ENCODE results near the gene CELF4. TPM values are rescaled to one million over a fixed set of nuclear protein-coding genes. Genes with fewer than 3 reads are reported as not detected.
"Not testable (repeated sequence)": the region's sequence is repeated elsewhere in the genome, so short reads cannot be mapped to it uniquely, and the experiment has no call there.

Gene CELF4
- total RNA-seq, 2 experiments from 2014 or later: not detected

DNA sequence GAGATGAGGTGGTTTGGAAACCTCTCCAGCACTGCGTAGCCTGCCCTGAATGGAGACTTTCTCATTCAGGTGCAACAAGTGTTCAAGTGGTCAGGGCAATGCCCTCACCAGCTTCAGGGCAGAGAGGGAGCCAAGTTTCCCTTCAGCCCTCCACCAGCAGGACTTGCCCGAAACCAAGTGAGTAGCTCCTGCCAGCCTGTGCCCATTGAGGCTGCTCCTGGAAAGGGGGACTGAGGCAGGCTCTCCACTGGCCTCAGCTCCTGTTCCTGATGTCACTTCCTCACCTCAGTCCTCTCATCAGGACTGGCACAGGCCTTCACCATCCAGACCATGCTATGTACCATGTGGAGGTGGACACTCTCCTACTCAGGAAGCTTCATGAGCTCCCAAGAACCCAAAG lies 94.6 kb downstream of the CELF4 start:
- Mint-ChIP-seq H3K27me3 (no peaks in the 10 kb centered on the region), H3K9me3 (no peaks in the 10 kb centered on the region), H3K36me3 (ENCODE audit: low read depth) (no peaks in the 10 kb centered on the region), H3K4me1 (no peaks in the 10 kb centered on the region), H3K4me3 (no peak overlapping the region), H3K27ac (no peak overlapping the region)
- CTCF ChIA-PET: no interaction called here
- POLR2A ChIA-PET: no interaction called here
- DNase-seq: no peak

DNA sequence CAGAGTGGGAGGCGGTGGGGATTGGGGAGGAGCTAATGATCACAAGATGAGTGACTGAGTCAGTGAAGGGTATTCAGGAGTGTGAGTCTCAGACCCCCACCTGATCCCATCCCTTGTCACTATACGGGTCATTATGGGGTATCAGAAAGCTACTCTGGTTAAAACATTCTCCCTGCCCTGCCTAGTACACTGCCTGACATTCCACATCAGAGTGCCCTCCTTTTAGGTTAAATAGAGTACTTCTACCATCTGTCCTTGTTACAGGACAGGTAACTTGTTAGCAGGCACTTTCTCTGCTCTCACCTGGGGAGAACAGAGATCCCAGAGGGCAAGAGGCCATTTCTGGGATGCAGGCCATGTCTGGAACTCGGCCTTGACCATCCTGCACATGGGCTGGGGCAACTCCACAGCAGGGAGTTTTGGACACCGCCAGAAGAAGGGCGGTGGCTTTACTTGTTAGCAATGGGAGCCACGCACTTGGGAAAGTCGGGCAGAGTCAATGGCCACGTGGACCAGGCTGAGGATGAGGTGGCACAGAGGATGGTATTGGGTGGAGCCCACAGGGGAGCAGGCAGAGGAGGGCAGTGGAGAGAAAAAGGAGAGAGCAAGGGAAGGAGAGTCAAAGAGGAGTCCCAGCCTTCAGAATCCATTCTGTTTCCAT lies 98.5 kb downstream of the CELF4 start:
- CTCF ChIA-PET: no interaction called here
- POLR2A ChIA-PET: no interaction called here
- no peaks in the 10 kb centered on the region for H3K36me3 Mint-ChIP-seq (ENCODE audit: low read depth)

DNA sequence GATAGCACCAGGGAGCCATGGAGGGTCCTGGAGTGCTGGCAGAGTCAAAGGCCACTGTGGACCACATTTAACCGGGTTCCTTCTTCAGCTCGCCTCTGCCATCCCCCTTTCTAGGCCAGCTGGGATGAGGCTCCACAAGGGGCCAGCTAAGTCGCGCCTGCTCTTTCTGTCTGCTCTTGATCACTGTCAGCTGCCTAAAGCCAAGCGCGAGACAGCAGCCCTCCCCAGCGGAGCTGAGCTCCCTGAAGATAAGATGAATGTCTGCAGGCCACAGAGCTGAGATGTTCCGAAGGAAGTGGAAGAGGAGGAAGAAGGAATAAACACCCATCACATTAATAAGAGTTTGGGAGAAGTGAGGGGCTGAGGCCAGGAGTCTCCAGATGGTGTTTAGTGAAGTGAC lies 99.6 kb downstream of the CELF4 start:
- POLR2A ChIA-PET: no interaction called here
- no peak for DNase-seq
- CTCF ChIA-PET: no interaction called here
- no peaks in the 10 kb centered on the region for H3K4me1 Mint-ChIP-seq
- H3K36me3 Mint-ChIP-seq (ENCODE audit: low read depth): no peaks in the 10 kb centered on the region
- H3K27ac Mint-ChIP-seq: no peak overlapping the region
- peaks cover 2% of the 10 kb centered on the region for H3K27me3 Mint-ChIP-seq
- H3K9me3 Mint-ChIP-seq: no peaks in the 10 kb centered on the region
- H3K4me3 Mint-ChIP-seq: no peak overlapping the region

More for the DNA sequence above, 98.5 kb downstream of the CELF4 start:
- H3K27me3 Mint-ChIP-seq: no peaks in the 10 kb centered on the region
- no peak for DNase-seq
- no peak overlapping the region for H3K4me3 Mint-ChIP-seq
- no peaks in the 10 kb centered on the region for H3K4me1 Mint-ChIP-seq
- H3K27ac Mint-ChIP-seq: no peak overlapping the region
- H3K9me3 Mint-ChIP-seq: no peaks in the 10 kb centered on the region

DNA sequence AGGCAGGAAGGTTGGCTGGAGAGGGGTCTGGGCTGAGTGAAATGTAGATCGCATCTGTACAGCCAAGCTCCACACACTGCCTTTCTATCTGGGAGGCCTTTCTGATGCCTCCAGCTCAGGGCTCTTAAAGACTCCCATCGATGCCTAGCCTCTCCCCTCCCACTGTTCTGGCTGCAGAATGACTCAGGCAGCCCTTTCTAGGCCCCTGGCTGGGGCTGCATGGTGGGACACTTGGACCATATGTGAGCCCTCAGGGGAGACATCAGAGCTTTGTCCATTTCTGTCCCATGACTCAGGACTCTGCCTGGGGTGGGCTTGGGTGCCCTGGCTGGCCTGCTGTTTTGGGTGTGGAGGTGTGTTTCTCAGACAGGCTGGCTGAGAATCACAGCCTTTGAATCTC lies 101.3 kb downstream of the CELF4 start:
- DNase-seq: no peak
- H3K4me3 Mint-ChIP-seq: no peak overlapping the region
- H3K9me3 Mint-ChIP-seq: no peaks in the 10 kb centered on the region
- H3K27ac Mint-ChIP-seq: no peak overlapping the region
- ChIA-PET POLR2A (no interaction called here), CTCF (no interaction called here)
- no peaks in the 10 kb centered on the region for H3K36me3 Mint-ChIP-seq (ENCODE audit: low read depth)
- peaks cover 2% of the 10 kb centered on the region for H3K27me3 Mint-ChIP-seq
- H3K4me1 Mint-ChIP-seq: no peaks in the 10 kb centered on the region

DNA sequence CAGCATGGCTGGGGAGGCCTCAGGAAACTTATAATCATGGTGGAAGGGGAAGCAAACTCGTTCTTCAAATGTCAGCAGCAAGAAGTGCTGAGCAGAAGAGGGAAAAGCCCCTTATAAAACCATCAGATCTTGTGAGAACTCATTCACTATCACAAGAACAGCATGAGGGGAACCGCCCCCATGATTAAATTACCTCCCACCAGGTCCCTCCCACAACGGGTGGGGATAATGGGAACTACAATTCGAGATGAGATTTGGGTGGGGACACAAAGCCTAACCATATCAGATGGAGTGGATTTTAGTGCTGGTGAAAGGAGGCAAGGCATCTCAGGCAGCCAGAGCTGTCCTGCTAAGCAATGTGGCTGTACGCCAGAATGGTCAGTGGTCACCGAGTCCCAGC lies 104.3 kb downstream of the CELF4 start:
- H3K36me3 Mint-ChIP-seq (ENCODE audit: low read depth); H3K9me3 Mint-ChIP-seq; CTCF ChIA-PET; H3K27ac Mint-ChIP-seq; DNase-seq; H3K27me3 Mint-ChIP-seq; H3K4me1 Mint-ChIP-seq; POLR2A ChIA-PET; H3K4me3 Mint-ChIP-seq: not testable (repeated sequence)

DNA sequence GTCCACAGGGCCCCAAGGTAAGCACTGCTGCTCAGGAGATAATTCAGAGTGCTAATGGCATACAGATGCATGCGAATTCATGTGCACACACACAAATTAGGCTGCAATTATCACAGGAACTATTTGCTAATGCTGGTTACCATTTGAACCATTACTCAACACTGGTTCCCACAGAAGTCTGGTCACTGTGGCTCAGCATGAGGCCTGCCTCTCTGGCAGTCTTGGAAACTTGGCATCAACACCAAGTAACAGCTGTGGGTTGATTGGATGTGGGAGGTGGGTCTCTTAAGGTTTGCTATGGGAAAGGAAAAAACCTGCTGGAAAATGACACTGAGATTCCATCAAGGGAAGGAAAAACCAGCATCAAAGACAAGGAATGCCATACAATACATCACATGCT lies 105.0 kb downstream of the CELF4 start:
- H3K27me3 Mint-ChIP-seq: peaks cover 2% of the 10 kb centered on the region
- DNase-seq: no peak
- H3K27ac Mint-ChIP-seq: no peak overlapping the region
- ChIA-PET POLR2A (no interaction called here), CTCF (no interaction called here)
- no peak overlapping the region for H3K4me3 Mint-ChIP-seq
- no peaks in the 10 kb centered on the region for H3K4me1 Mint-ChIP-seq
- H3K9me3 Mint-ChIP-seq: no peaks in the 10 kb centered on the region
- no peaks in the 10 kb centered on the region for H3K36me3 Mint-ChIP-seq (ENCODE audit: low read depth)

DNA sequence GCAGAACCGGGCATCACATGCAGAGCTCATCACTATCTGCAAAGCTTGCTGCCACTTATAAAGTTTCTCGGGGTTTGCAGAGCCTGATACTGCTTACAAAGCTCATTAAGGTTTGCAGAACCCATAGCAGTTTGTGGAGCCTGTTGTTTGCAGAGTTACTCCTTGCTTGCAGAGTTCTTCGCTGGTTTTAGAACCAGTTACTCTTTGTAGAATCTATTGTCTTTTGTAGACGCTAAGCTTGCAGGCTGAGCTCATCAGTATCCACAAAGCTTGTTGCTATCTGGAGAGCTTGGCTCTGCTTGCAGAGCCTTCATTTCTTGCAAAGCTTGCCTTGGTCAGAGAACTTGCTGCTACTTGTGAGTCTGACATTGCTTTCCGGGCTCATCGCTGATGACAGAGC lies 106.9 kb downstream of the CELF4 start:
- Mint-ChIP-seq H3K36me3 (ENCODE audit: low read depth) (no peaks in the 10 kb centered on the region), H3K27ac (no peak overlapping the region), H3K27me3 (peaks cover 2% of the 10 kb centered on the region), H3K4me1 (no peaks in the 10 kb centered on the region), H3K4me3 (no peak overlapping the region), H3K9me3 (no peaks in the 10 kb centered on the region)
- DNase-seq: no peak
- ChIA-PET CTCF (no interaction called here), POLR2A (no interaction called here)

DNA sequence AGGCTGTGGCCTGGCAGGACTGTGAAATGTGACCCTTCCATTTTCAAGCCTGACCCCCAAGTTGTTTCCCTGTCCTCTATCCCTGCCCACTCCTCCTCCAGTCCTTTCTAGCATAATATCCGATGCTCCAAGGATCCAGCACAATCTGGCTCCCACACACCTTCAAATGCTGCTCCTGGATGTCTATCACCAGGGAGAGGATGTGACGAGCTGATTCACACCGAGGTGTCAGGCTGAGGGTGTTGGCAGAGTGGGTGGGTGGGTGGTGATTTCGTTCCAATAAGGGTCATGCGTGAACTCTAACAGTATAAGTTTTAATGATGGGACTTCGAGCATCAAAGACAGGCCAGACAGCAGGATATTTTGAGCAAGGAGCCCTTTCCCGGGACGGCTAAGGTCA lies 107.8 kb downstream of the CELF4 start:
- Mint-ChIP-seq H3K4me1 (no peaks in the 10 kb centered on the region), H3K27me3 (peaks cover 2% of the 10 kb centered on the region), H3K4me3 (no peak overlapping the region), H3K9me3 (no peaks in the 10 kb centered on the region), H3K27ac (no peak overlapping the region), H3K36me3 (ENCODE audit: low read depth) (no peaks in the 10 kb centered on the region)
- DNase-seq: no peak
- POLR2A ChIA-PET: no interaction called here
- CTCF ChIA-PET: no interaction called here

DNA sequence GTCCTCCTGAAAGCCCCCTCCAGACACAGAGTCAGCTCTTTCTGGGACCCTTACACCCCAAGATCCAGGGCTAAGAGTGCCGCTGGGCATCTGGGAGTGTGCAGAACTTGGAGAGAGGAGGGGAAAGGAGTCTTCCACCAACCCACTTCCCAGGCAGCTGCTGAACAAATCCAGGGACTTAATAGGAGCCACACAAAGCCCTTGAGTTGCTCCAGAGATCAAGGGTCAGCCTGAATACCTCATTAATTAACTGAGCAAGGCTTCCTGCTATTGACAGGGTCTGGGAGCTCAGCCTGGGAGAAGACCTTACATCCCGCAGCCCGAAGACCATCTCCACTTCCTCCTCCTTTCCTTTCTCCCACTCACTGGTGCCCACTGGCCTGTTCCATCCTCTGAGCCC lies 108.3 kb downstream of the CELF4 start:
- peaks cover 2% of the 10 kb centered on the region for H3K27me3 Mint-ChIP-seq
- no peaks in the 10 kb centered on the region for H3K4me1 Mint-ChIP-seq
- CTCF ChIA-PET: no interaction called here
- DNase-seq: no peak
- no peak overlapping the region for H3K4me3 Mint-ChIP-seq
- POLR2A ChIA-PET: no interaction called here
- no peak overlapping the region for H3K27ac Mint-ChIP-seq
- H3K9me3 Mint-ChIP-seq: no peaks in the 10 kb centered on the region
- no peaks in the 10 kb centered on the region for H3K36me3 Mint-ChIP-seq (ENCODE audit: low read depth)

DNA sequence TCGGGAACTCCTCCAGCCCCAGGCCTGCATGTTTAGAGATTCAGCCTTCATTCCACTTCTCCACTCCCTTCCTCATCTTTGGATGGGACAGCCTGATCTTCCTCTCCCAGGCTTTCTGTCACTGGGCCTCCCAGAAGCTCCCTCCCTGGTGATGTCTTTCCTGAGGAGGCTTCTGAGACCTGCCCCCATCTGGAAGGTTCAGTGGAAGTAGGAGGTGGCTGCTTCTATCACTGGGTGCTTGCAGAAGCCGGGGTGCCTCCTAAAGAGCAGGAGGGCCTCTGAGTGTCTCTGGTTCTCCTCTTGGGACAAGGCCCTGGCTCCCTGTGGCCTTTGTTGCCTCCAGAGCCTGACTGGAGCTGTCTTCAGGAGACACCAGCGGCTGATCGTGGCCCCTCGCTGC lies 108.7 kb downstream of the CELF4 start:
- Mint-ChIP-seq H3K4me3 (no peak overlapping the region), H3K9me3 (no peaks in the 10 kb centered on the region), H3K4me1 (no peaks in the 10 kb centered on the region), H3K27me3 (peaks cover 2% of the 10 kb centered on the region), H3K36me3 (ENCODE audit: low read depth) (no peaks in the 10 kb centered on the region), H3K27ac (no peak overlapping the region)
- ChIA-PET POLR2A (no interaction called here), CTCF (no interaction called here)
- DNase-seq: no peak

DNA sequence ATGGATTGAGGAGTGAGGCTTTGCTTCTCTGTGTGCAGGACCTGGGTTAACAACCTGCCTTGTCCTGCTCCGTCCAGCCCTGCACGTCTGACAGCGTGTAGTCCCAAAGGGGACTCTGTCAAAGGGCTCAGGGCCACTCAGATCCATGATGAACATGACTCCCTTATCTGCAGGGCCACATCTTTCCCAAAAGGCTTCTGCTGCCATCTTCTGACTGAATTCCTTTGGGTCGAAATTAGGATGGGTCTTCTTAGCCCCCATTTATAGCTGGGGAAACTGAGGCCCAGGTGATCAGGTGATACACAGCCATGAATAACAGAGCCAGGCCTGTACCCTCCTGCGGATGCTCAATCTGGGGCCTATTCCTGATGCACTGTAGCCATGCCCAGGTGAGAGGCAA lies 109.2 kb downstream of the CELF4 start:
- Mint-ChIP-seq H3K27me3 (peaks cover 2% of the 10 kb centered on the region), H3K4me3 (no peak overlapping the region), H3K4me1 (no peaks in the 10 kb centered on the region), H3K9me3 (no peaks in the 10 kb centered on the region), H3K36me3 (ENCODE audit: low read depth) (no peaks in the 10 kb centered on the region), H3K27ac (no peak overlapping the region)
- POLR2A ChIA-PET: no interaction called here
- no peak for DNase-seq
- CTCF ChIA-PET: no interaction called here

DNA sequence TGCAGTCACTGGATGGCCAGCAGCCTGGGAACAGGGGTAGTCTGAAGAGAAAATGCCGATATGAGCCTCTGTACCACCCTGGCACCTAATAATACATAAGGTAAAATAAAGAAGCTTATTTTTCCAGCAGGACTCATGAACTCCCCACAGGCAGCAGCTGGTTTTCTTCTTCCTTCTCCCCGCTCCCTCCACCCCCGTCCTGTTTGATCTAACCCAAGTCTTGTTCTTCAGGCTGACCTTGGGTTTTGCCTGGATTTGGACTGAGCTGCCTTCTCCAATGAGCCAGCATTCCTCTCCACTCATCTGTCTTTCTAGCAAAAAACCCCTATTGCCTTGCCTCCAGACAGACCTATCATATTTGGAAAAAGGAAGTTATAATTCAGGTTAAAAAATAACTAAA lies 111.8 kb downstream of the CELF4 start:
- CTCF ChIA-PET: interaction anchor here (1.0 kb wide), 1 partner anchor 9 kb away, joined by 3 read pairs; no protein-coding TSS in a partner anchor
- no peaks in the 10 kb centered on the region for H3K4me1 Mint-ChIP-seq

DNA sequence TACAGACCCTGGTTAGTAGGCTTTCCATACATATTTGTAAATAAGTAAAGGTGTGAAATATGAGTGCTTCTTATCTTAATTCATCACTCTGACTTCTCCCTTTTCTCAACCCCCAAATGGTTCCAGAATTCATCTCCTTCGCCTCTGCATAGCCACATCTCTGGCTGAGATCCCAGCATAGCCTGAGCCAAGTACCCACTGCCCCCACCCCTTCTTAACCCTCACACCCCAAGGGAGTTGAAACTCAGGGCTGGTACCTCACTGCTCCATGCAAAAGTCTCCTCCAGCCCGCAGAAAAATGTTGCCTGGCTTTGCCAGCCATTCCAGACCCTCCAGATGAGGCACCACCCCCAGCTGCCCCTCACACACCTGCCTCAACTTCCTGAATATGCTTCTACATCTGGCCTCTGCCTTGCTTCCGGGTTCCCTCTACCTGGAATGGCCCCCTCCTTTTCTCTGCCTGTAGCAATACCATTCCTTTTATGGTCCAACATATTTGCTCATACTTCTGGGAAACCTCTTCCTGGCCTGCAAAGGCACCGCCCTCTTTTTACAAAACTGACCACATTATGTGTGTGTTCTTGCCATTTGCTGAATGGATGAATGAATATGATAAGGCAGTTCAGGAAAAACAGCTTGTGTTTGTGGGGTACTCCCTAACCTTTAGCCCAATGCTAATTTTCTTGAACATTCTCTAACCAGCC lies 112.8 kb downstream of the CELF4 start:
- CTCF ChIA-PET: interaction anchor here (1.0 kb wide), 1 partner anchor 10 kb away, joined by 3 read pairs; no protein-coding TSS in a partner anchor
- Mint-ChIP-seq H3K9me3 (no peaks in the 10 kb centered on the region), H3K4me3 (no peak overlapping the region), H3K4me1 (no peaks in the 10 kb centered on the region), H3K36me3 (ENCODE audit: low read depth) (no peaks in the 10 kb centered on the region), H3K27ac (no peak overlapping the region), H3K27me3 (no peaks in the 10 kb centered on the region)
- DNase-seq: no peak
- POLR2A ChIA-PET: no interaction called here

More for the DNA sequence above, 111.8 kb downstream of the CELF4 start:
- no peak for DNase-seq
- Mint-ChIP-seq H3K27ac (no peak overlapping the region), H3K9me3 (no peaks in the 10 kb centered on the region), H3K4me3 (no peak overlapping the region), H3K27me3 (no peaks in the 10 kb centered on the region), H3K36me3 (ENCODE audit: low read depth) (no peaks in the 10 kb centered on the region)
- POLR2A ChIA-PET: no interaction called here

DNA sequence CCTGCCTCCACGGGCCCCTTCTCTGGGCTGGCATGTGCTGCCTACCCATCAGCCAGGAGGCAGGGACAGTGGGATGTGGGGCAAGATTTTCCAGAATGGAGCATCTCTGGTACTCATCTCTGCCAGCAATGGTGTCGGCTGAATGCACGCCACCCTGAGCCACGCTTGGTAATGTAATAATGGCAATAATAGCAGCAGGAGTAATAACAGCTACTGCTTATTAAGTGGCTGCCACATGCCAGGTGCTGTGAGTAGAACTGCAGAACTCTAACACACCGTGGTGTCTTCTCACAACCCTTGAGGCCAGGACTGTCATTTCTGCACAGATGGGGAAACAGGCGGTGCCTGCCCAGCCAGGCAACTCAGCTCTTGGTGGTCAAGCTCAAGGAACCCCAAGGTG lies 113.6 kb downstream of the CELF4 start:
- H3K9me3 Mint-ChIP-seq: no peaks in the 10 kb centered on the region
- H3K4me1 Mint-ChIP-seq: no peaks in the 10 kb centered on the region
- H3K4me3 Mint-ChIP-seq: no peak overlapping the region
- no peaks in the 10 kb centered on the region for H3K27me3 Mint-ChIP-seq
- H3K27ac Mint-ChIP-seq: no peak overlapping the region
- no peak for DNase-seq
- no peaks in the 10 kb centered on the region for H3K36me3 Mint-ChIP-seq (ENCODE audit: low read depth)
- ChIA-PET POLR2A (no interaction called here), CTCF (no interaction called here)

All from activated CD4-positive, alpha-beta T cell treated with anti-CD3 and anti-CD28 coated beads, Interleukin-2, amount 10 ng/mL, durations not matched to agents 7 days and 5 days (primary cell).